ENCODE results near the gene PID1.

The PID1 gene

GRCh38 chr2:229261076-229261475 is 10.0 kb downstream of the PID1 start:
- DNase-seq (ENCODE audit: low read depth in 2 of 2) = no peak

- DNase-seq (ENCODE audit: low read depth in 2 of 2) = no peak
These were observed 13.1 kb downstream of the PID1 start for GRCh38 chr2:229257985-229258384.

GRCh38 chr2:229256376-229256775 is 14.7 kb downstream of the PID1 start:
- no peak for DNase-seq (ENCODE audit: low read depth in 2 of 2)

- DNase-seq (ENCODE audit: low read depth in 2 of 2) = no peak
These were observed 16.9 kb downstream of the PID1 start for GRCh38 chr2:229254206-229254605.

GRCh38 chr2:229252996-229253395 is 18.1 kb downstream of the PID1 start:
- DNase-seq (ENCODE audit: low read depth in 2 of 2) = no peak

GRCh38 chr2:229252280-229252679 is 18.8 kb downstream of the PID1 start:
- no peak for DNase-seq (ENCODE audit: low read depth in 2 of 2)

- no peak for DNase-seq (ENCODE audit: low read depth in 2 of 2)
These were observed 21.6 kb downstream of the PID1 start for GRCh38 chr2:229249536-229249935.

GRCh38 chr2:229246334-229246733 is 24.8 kb downstream of the PID1 start:
- no peak for DNase-seq (ENCODE audit: low read depth in 2 of 2)

- DNase-seq (ENCODE audit: low read depth in 2 of 2) = no peak
These were observed 26.1 kb downstream of the PID1 start for GRCh38 chr2:229244975-229245374.

- no peak for DNase-seq (ENCODE audit: low read depth in 2 of 2)
These were observed 27.1 kb downstream of the PID1 start for GRCh38 chr2:229243890-229244560.

GRCh38 chr2:229240984-229241491 is 30.0 kb downstream of the PID1 start:
- no peak for DNase-seq (ENCODE audit: low read depth in 2 of 2)

GRCh38 chr2:229239021-229239420 is 32.1 kb downstream of the PID1 start:
- no peak for DNase-seq (ENCODE audit: low read depth in 2 of 2)

GRCh38 chr2:229237270-229237669 is 33.8 kb downstream of the PID1 start:
- DNase-seq (ENCODE audit: low read depth in 2 of 2) = no peak

GRCh38 chr2:229235131-229235914 is 35.8 kb downstream of the PID1 start:
- no peak for DNase-seq (ENCODE audit: low read depth in 2 of 2)

GRCh38 chr2:229231885-229232284 is 39.2 kb downstream of the PID1 start:
- no peak for DNase-seq (ENCODE audit: low read depth in 2 of 2)

- no peak for DNase-seq (ENCODE audit: low read depth in 2 of 2)
These were observed 39.7 kb downstream of the PID1 start for GRCh38 chr2:229231328-229231868.

- DNase-seq (ENCODE audit: low read depth in 2 of 2) = no peak
These were observed 40.2 kb downstream of the PID1 start for GRCh38 chr2:229230911-229231310.

GRCh38 chr2:229230256-229230655 is 40.8 kb downstream of the PID1 start:
- no peak for DNase-seq (ENCODE audit: low read depth in 2 of 2)

GRCh38 chr2:229226382-229226781 is 44.7 kb downstream of the PID1 start:
- no peak for DNase-seq (ENCODE audit: low read depth in 2 of 2)

GRCh38 chr2:229223107-229223506 is 48.0 kb downstream of the PID1 start:
- DNase-seq (ENCODE audit: low read depth in 2 of 2) = no peak

- no peak for DNase-seq (ENCODE audit: low read depth in 2 of 2)
These were observed 49.4 kb downstream of the PID1 start for GRCh38 chr2:229221641-229222040.

- DNase-seq (ENCODE audit: low read depth in 2 of 2) = no peak
These were observed 50.8 kb downstream of the PID1 start for GRCh38 chr2:229220254-229220653.
